Heart right ventricle (tissue), 16 donors: ENCODE data around the gene DCDC2. TPM values are rescaled to one million over a fixed set of nuclear protein-coding genes. Genes with fewer than 3 reads are reported as not detected.

Experiments
- ATAC-seq, 8 donors: fragments of 200-7000 bp; cut with Tn5 transposase; one replicate each; pipeline ENCODE4 v1.9.1; 2020; ENCODE audit warnings: mild to moderate bottlenecking in 8 of 8, moderate library complexity in 8 of 8, moderate number of reproducible peaks in 1 of 8
- DNase-seq, 2 donors: peaks; one replicate each; pipeline ENCODE4 v3.0.0-alpha.2; 2020
- H3K27ac ChIP-seq, 10 donors: fragments of 200-600 bp; sonication (generic) in 2 of 10; one replicate each; pipeline versions ENCODE4 v1.5.0 to v1.8.0; 2020 to 2022; ENCODE audit warnings: mild to moderate bottlenecking in 3 of 10
- H3K27me3 ChIP-seq, 7 donors: fragments of 200-600 bp; one replicate each; pipeline ENCODE4 v1.8.0; 2021 to 2022; ENCODE audit warnings: mild to moderate bottlenecking in 2 of 7
- H3K36me3 ChIP-seq, 9 donors: fragments of 200-600 bp; sonication (generic) in 1 of 9; one replicate each; pipeline versions ENCODE4 v1.5.0 to v1.8.0; 2020 to 2022; ENCODE audit warnings: mild to moderate bottlenecking in 2 of 9
- H3K4me1 ChIP-seq, 9 donors: fragments of 200-600 bp; sonication (generic) in 1 of 9; one replicate each; pipeline versions ENCODE4 v1.5.0 to v1.8.0; 2020 to 2022; ENCODE audit warnings: mild to moderate bottlenecking in 4 of 9
- H3K4me3 ChIP-seq, 10 donors: fragments of 200-600 bp; sonication (generic) in 2 of 10; one replicate each; pipeline versions ENCODE4 v1.5.0 to v1.8.0; 2020 to 2022; ENCODE audit warnings: mild to moderate bottlenecking in 7 of 10, moderate library complexity in 2 of 10
- H3K9me3 ChIP-seq, 11 donors: fragments of 200-600 bp in 10 of 11; sonication (generic) in 2 of 11; one replicate each; pipeline versions ENCODE4 v1.5.0 to v1.8.0; 2013 to 2022; ENCODE audit warnings: mild to moderate bottlenecking in 2 of 11, control low read depth in 1 of 11, moderate library complexity in 1 of 11
- whole genome bisulfite sequencing, 2 donors: extraction: QIAGEN DNeasy Blood & Tissue Kit; methylation state at CpG; one replicate each; pipeline ENCODE4 v1.1.7; 2013; ENCODE audit warnings: inconsistent platforms in 1 of 2; 5-methylcytosine and 5-hydroxymethylcytosine counted together
- intact Hi-C, 10 donors: fragments of 100-400 bp; cut with DNase I; formaldehyde crosslinking; loops; one replicate each; pipeline versions ENCODE4 v1.11.1 to v1.14.2; 2022
- polyA plus RNA-seq, 2 donors: library from polyadenylated mRNA; stranded (reverse); fragments of 200-250 nt; gene quantifications; one replicate each; pipeline ENCODE4 v1.2.3, GENCODE V29; 2013
- total RNA-seq, 10 donors: library from RNA; stranded (reverse); fragmentation: NEBNext Ultra II Directional in 3 of 10; extraction: Animal tissue kit (Norgen Biotek cat#: 25700) in 3 of 10; gene quantifications; one replicate each; pipeline versions ENCODE4 v1.2.1 to v1.2.4, GENCODE V29; 2021 to 2023
- TF ChIP-seq, protein P1 (sequence below), 9 donors: fragments of 200-600 bp; sonication (generic) in 2 of 9; IDR thresholded peaks; one replicate each; pipeline versions ENCODE4 v1.5.0 to v1.8.0; 2021 to 2022; ENCODE audit warnings: antibody characterized with exemption in 9 of 9, mild to moderate bottlenecking in 5 of 9, moderate library complexity in 1 of 9
- donor health status: Arrhythmogenic right ventricular cardiomyopathy.
- donor health status: ischemic (EF 13 %, LVEDD 7.1; RV severe dilation, severe dysfunction).
- donor health status: healthy with polysubstance abuse.
- donor health status: DM: no; HTN: yes; CAD: no.
- donor health status: DM: no; HTN: no; CAD: no.
- donor health status: ischemic (EF 25% LVEDD 6.9; RV normal size, moderate dysfunction).
- donor health status: ischemic (EF 25% LVEDD 5.7; RV mildly dilated, moderate dysfunction).
- donor health status: healthy.
- donor health status: DM: yes; HTN: yes; CAD: no.
- donor health status: Ischemic cardiomyopathy.
- donor health status: ischemic (EF 35%, LVEDD 5.7; RV mildly dilated, moderate dysfunction).
- donor health status: nonischemic (EF 11% LVEDD 7.7; RV severe dilation, severe dysfunction).
- donor health status: DM: yes; HTN: yes; CAD: no.
- donor health status: PGD.
- donor health status: ischemic (EF 29% LVEDD 5.4; RV normal size, mild dysfunction).
- donor health status: nonischemic (EF 23%, LVEDD 6.1; RV moderate dilation, normal function).

DCDC2 gene
- total and polyA plus RNA-seq, 12 donors: 0.06 TPM; not detected in 11

DNA sequence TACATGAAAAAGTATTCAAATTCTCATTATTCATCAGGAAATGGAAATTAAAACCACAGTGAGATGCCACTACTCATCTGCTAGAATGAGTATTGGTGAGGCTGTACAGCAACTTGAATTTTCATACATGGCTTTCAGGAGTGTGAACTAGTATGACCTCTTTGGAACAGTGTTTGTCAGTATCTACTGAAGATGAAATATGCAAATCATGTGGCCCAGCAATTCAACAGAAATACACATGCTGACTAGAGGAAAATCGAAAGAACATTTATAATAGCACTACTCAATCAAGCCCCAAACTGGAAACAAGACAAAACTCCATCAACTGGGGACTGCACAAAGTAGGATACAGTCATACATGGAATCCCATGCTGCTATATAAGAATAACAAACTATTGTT lies 102.2 kb downstream of the DCDC2 start:
- Histone ChIP-seq H3K9me3 (peaks cover 0 to 22% (median 0%) of the 10 kb centered on the region in 11 donors), H3K4me3 (no peak overlapping the region), H3K27ac (no peak overlapping the region), H3K4me1 (no peaks in the 10 kb centered on the region), H3K27me3 (peaks cover 0 to 10% (median 4%) of the 10 kb centered on the region in 7 donors), H3K36me3 (no peaks in the 10 kb centered on the region)
- DNase-seq (no peak), ATAC-seq (no peak)
- intact Hi-C loops: no loop called here
- TF ChIP-seq, protein P1, sequence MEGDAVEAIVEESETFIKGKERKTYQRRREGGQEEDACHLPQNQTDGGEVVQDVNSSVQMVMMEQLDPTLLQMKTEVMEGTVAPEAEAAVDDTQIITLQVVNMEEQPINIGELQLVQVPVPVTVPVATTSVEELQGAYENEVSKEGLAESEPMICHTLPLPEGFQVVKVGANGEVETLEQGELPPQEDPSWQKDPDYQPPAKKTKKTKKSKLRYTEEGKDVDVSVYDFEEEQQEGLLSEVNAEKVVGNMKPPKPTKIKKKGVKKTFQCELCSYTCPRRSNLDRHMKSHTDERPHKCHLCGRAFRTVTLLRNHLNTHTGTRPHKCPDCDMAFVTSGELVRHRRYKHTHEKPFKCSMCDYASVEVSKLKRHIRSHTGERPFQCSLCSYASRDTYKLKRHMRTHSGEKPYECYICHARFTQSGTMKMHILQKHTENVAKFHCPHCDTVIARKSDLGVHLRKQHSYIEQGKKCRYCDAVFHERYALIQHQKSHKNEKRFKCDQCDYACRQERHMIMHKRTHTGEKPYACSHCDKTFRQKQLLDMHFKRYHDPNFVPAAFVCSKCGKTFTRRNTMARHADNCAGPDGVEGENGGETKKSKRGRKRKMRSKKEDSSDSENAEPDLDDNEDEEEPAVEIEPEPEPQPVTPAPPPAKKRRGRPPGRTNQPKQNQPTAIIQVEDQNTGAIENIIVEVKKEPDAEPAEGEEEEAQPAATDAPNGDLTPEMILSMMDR (IDR thresholded peaks at IDR 0.05): no peak
- 79 to 92% methylated on average over 1 of the region's 1 CpG for WGBS, 2 donors

- Histone ChIP-seq H3K9me3 (peaks cover 0 to 22% (median 0%) of the 10 kb centered on the region in 11 donors), H3K36me3 (no peaks in the 10 kb centered on the region), H3K27ac (no peak overlapping the region), H3K4me3 (no peak overlapping the region), H3K27me3 (peaks cover 0 to 6% (median 0%) of the 10 kb centered on the region in 7 donors), H3K4me1 (no peaks in the 10 kb centered on the region)
- ATAC-seq (no peak), DNase-seq (no peak)
- intact Hi-C loops: no loop called here
- TF ChIP-seq, protein P1 (IDR thresholded peaks at IDR 0.05): no peak
These were observed 104.5 kb downstream of the DCDC2 start for GRCh38 chr6:24253360-24253759.

DNA sequence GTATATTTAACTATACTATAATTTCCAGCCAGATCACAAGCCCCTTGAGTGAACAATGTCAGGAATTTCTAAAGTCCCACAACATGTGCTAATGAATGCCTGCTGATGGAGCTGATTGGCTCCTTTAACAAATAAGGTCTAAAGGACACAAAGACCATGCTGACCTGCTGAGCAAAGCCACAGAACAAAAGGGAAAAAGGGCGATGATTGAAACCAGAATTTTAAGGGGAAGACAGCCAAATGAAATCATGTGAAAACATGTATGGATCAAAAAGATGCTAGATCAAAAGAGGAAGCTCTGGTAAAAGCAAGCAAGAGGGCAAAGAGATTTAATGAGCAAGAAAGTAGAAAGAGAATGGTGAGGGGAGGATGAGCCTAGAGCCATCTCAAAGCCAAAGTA lies 105.6 kb downstream of the DCDC2 start:
- H3K36me3 ChIP-seq: no peaks in the 10 kb centered on the region
- WGBS, 2 donors: 67 to 78% methylated on average over 1 of the region's 1 CpG
- peaks cover 0 to 6% (median 0%) of the 10 kb centered on the region in 7 donors for H3K27me3 ChIP-seq
- no peak for DNase-seq
- no peak overlapping the region for H3K4me3 ChIP-seq
- H3K27ac ChIP-seq: no peak overlapping the region
- intact Hi-C loops: no loop called here
- no peak for ATAC-seq
- TF ChIP-seq, protein P1 (IDR thresholded peaks at IDR 0.05): no peak
- H3K4me1 ChIP-seq: no peaks in the 10 kb centered on the region
- H3K9me3 ChIP-seq: peaks cover 0 to 22% (median 0%) of the 10 kb centered on the region in 11 donors

DNA sequence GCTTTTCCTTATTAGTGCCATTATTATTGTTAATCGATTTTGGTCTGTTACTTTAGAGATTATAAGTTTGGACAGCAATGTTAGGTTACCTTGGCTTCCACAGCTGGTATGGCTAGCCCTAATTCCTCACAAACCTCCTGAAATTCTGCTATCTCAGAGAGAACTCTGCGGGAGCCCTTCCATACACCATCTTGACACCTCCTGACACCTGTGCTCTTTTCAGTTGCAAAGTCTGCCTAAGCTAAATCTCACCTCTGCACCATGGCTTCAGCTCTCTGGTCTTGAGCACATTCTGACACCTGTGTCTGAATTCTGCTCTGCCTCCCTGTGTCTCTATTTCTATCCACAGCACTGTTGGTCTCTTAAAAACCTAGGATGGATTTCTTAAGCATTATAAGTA lies 106.5 kb downstream of the DCDC2 start:
- Histone ChIP-seq H3K9me3 (peaks cover 0 to 22% (median 0%) of the 10 kb centered on the region in 11 donors), H3K27me3 (peaks cover 0 to 6% (median 0%) of the 10 kb centered on the region in 7 donors), H3K4me3 (no peak overlapping the region), H3K4me1 (no peaks in the 10 kb centered on the region), H3K27ac (no peak overlapping the region), H3K36me3 (no peaks in the 10 kb centered on the region)
- no peak for DNase-seq
- TF ChIP-seq, protein P1 (IDR thresholded peaks at IDR 0.05): no peak
- no peak for ATAC-seq
- WGBS, 2 donors: 70% methylated on average over 2 of the region's 2 CpGs
- intact Hi-C loops: no loop called here
